GM18505 (cell line): Measurements from ENCODE around the gene PIR.
A peak's percentile ranks its signal among the peaks of the same experiment; 100 is the strongest.

Experiments
- ATAC-seq: cut with Tn5 transposase; IDR thresholded peaks from one replicate; pipeline ENCODE4 v1.9.1; 2021; ENCODE audit not compliant: unreplicated experiment
- POLR2A ChIP-seq: IDR thresholded peaks from 4 replicates; pipeline ENCODE4 v1.6.1; 2011; ENCODE audit warnings: borderline replicate concordance; ENCODE audit not compliant: insufficient read depth, insufficient read length; ENCODE audit errors: extremely low read depth

The PIR gene

DNA sequence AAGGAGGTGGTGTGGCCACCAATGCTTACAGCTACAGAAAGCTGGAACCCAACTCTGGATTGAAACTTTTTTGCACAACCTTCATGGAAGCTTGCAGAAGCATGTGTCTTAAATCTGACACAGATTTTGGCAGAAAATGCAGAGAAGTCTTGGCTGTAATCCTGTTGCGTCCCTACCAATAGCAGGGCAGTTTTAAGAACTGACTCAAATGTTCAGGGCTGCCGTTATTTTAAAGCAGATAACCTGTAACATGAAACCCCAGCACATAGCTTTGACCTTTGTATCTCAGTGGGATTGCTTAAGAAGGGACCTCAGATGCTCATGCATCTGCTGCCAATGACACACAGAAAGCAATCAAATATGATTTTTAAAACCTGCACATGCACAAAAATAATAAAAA lies 108.8 kb downstream of the PIR start, which contains the start of gene VEGFD:
VEGFD (minus strand) TSS at position 110 of the 400 bp plus-strand sequence. CDS start 467 bp downstream, outside the sequence.
- ATAC-seq: no peak
- TF ChIP-seq POLR2A: no peak

DNA sequence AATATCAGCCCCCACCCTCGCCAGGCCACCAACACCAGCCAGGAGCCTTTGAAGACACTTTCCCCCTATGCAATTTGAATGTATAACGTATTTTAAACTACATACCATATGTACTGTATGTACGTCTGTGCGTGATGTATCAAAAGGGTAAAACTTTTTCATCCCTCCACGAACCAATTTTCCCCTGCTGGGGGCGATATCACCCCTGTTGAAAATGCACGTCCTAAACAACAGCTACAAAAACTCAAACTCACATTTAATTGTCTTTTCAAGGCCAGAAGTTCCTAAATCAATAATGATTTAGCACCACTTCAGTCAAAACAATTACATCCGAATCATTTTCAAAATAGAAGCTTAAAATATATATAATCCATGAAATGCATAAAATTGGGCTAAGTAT lies 110.3 kb downstream of the PIR start:
- no peak for TF ChIP-seq POLR2A
- no peak for ATAC-seq

DNA sequence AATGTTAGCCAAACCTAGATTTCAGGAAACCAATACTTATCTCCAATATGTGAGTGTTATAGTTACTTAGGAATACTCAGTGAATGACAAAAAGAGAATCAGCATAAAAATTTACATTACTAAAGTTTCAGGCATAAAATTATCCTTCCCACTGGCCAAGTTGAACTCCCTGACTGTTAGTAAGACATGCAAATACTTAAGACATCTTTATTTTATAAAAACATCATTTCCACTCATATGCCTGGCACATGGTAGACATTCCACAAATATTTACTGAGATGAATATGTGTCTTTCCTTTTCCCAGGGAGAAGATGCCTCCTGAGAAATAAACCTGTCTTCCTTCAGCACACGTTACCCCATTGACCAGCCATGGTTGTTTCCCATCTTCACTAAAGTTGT lies 116.2 kb downstream of the PIR start:
- ATAC-seq: no peak
- no peak for TF ChIP-seq POLR2A

DNA sequence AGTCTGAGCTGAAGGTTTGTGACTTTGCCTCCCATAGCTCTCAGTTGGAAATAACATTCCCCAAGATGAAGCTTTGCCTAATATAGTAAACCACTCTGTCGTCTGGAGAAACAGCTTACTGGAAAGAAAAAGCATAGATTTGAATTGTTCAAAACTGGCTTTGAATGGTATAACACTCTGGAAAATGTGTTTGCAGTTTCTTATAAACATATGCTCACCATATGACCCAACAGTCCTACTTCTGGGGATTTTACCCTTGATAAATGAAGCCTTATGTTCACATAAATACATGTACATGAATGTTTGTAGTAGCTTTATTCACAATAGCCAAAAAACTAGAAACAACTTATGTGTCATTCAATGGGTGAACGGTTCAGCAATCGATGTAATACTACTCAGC lies 119.2 kb downstream of the PIR start:
- TF ChIP-seq POLR2A: no peak
- ATAC-seq: no peak

DNA sequence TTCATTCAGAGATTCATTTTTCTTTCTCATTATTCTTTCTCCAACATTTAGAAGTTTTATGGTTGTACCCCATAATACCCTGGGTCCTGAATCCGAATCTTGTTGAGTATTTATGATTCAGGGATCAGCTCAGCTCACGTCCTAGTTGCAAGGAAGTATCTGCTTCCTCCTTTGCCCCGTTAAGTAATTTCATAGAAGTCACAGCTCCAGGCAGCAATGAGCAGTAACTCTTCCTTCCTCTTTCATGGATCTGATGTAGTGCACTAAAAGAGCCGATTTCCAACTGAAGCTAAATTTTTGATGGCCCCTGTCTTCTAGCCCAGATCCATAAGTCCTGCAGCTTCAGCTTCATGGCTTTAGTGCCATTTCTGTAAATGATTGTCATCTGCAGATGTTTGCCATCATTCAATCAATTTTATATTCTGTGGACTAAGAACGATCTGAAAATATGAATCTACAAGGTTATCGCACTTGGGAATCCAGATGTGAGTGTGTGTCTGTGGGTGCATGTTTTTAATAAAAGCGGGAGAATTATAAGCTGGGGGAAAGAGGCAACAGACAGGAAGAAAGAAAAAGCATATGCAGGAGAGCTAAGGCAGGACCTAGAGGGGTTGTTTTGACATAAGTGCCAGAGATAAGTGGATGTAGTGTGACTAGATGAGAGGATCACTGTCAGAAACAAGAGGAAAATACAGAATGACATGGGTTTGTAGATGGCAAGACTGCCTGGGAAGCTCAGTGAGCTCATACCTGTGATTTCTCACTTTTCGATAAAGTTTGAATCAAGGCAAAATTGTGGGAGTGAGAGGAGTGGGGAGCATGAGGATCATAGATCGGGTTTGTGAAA lies 126.4 kb downstream of the PIR start:
- ATAC-seq: no peak
- TF ChIP-seq POLR2A: no peak

DNA sequence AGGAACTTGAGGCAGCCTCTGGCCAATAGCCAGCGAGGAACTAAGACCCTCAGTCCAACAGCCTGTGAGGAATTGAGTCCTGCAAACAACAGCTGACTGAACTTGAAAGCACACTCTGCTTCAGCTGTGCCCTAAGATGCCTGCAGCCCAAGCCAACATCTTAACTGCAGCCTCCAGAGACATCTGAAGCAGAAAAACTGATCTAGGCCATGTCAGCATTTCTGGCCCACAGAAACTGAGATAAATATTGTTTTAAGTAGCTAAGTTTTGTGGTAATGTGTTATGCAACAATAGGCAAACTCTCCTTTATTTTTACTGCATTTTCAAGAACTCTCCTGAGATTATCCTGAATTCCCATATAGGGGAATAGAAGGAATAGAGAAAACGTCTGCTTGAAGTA lies 133.4 kb downstream of the PIR start:
- no peak for TF ChIP-seq POLR2A
- no peak for ATAC-seq

DNA sequence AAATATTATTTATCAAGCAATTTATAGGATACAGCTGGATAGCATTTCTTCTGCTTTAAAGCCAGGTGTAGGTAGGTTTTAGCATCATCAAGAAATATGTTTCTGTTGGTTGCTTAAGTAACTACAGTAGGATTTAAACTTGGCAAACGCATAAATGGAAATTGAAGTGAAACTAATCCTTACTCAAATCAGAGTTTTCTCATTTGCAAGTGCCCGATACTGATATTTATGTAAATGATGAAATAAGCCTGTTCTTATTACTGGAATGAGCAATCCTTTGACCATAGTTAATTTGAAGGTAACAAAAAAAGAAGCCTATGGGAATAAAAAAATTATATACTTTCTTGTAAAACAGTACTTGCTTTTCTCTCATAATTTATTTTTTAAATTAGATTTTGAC lies 134.6 kb downstream of the PIR start:
- ATAC-seq: no peak
- no peak for TF ChIP-seq POLR2A

DNA sequence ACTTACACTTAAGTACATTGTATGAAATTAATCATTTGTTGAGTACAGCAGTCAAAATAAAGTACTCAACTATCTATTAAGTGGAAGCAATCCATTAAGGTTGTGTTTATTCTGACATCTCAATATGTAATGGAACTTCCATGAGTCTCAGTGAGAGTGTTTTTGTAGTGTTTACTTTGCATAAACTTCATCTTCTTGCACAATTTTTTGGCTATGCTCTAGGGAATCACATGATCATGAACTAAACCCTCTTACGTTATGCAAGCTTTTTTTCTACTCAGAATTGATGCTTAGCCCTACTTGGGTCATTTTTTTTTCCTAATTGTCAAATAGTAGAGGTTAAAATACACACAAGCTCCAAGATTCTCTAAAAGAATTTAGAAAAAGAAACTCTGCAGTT lies 136.7 kb downstream of the PIR start:
- no peak for TF ChIP-seq POLR2A
- no peak for ATAC-seq

DNA sequence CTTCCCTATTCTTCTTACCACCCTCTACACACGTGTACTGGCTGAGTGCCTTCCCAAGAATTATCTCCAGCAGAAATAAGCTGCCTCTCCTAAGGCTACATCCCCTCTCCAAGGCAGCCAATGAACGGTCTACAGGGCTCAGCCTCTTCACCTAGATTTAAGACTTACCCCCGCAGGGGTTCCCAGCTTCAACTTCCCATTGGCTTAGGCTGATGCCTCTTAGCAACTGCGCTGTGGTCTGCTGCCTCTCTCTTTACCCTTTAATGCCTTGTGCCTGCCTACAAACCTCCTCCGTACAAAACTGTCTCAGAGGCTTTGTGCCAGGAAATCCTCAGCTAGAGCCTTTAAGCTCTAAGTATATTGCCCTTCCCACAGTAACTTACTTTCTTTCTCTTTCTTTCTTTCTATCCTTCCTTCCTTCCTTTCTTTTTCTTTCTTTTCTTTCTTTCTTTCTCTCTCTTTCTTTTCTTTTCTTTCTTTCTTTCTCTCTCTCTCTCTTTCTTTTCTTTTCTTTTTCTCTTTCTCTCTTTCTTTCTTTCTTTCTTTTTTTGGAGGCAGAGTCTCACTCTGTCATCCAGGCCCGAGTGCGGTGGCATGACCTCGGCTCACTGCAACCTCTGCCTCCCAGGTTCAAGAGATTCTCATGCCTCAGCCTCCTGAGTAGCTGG lies 142.7 kb downstream of the PIR start:
- no peak for TF ChIP-seq POLR2A
- no peak for ATAC-seq

DNA sequence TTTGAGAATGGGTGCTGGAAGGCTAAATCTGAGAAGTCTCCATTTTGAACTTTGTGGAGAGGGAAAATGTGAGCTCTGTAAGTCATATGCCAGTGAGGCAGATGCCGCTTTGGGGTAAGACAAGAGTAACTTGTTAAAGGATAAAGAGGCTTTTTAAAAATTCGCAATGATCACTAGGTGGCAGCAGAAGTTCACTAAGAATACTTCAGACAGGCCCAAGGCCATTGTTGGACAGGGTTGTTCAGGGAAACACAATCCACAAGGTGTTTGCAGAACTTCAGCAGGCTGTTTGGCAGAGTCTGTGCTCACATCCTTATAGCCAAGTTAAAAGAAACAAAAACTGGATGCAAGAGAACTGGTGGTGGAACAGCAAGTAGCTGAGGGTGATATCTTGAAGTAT lies 144.1 kb downstream of the PIR start:
- no peak for TF ChIP-seq POLR2A
- ATAC-seq: peak; percentile 65

DNA sequence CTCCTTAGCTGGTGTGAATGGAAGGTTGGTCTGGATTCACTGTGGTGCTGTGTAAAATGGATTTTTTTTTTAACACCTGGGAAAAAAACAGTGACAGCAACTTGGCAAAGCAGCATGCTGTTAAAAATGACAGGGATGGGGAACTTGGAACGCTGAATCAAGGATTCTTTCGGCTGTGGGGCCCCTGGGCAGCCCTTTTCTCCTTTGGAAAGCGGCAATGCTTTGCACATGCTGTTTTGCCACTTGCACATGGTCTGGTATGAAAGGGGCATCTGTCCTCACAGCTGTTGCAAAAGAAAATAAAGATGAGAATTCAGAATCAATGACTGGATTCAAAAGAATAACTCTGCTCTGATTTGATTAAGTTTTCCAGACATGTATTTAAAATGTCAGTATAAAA lies 147.2 kb downstream of the PIR start:
- no peak for ATAC-seq
- no peak for TF ChIP-seq POLR2A

DNA sequence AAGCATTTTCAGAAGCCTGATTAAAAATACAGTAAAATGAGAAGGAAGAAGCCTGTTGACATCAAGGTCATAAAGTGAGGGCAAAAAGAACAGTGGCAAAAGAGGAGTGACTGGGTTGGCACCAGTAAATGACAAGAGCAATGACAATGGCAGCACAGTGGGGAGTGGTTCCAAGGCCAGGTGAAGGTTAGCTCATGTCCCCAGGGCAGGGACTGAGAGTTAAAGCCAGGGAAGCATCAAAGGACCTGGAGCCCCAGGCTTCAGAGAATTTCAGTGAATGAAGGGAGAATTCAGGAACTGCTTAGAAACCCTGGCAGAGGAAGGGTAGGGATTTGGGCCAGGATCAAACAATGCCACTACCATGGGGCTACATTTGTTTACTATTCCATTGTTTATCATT lies 149.0 kb downstream of the PIR start:
- TF ChIP-seq POLR2A: no peak
- ATAC-seq: no peak

DNA sequence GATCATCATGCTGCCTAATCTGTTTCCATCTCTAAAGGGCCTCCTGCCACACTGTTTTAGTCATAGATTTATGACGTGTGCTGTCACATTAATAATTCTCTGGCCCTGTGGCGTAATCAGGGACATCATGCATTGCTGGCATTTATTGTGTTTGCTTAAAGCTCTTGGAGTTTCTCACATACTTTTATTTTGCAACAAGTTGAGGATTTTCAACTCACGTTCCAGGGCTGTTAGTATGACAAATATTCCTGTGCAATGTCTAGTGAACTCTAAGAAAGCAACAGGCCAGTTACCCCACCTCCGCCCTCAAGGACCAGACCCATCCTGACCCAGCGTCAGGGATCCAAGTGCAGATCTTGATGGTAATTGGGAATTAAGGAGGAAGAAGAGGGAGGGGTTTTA lies 150.1 kb downstream of the PIR start:
- no peak for TF ChIP-seq POLR2A
- no peak for ATAC-seq

DNA sequence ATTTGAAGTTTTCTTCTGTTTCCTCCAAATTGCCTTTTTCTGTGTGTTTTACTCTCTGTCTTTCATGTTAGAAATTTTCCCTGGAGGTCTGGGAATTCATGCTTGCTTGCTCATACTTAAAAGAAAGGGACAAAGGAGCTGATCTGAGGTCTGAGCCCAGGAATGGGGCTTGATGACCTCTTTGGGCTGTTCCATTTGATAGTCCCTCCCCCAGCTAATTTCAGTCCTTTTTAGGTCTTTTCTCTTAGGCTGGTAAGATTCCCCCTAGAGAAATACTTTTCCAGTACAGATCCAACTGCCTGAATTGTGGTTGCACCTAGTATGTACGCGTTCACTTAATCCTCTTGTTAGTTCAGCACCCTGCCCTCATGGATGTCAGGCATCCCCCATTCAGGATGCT lies 152.3 kb downstream of the PIR start:
- TF ChIP-seq POLR2A: no peak
- no peak for ATAC-seq
